Lung (tissue), 12 donors: ENCODE measurements around the gene C10orf105. TPM values are rescaled to one million over a fixed set of nuclear protein-coding genes. Genes with fewer than 3 reads are reported as not detected.
A peak's percentile ranks its signal among the peaks of the same experiment; 100 is the strongest.

Experiments used
- ATAC-seq: fragments of 200-7000 bp; cut with Tn5 transposase; one replicate; pipeline ENCODE4 v1.9.1; 2020; ENCODE audit warnings: moderate number of reproducible peaks; ENCODE audit not compliant: insufficient read depth, low FRiP score
- DNase-seq, 3 donors: peaks; one replicate each; pipeline ENCODE4 v3.0.0-alpha.2; 2013 to 2017
- H3K27ac ChIP-seq, 2 donors: one replicate each; pipeline ENCODE4 v1.5.1; 2013; ENCODE audit warnings: mild to moderate bottlenecking in 2 of 2, moderate library complexity in 2 of 2, control low read depth in 1 of 2, inconsistent platforms in 1 of 2, low read depth in 1 of 2, low read length in 1 of 2
- H3K27me3 ChIP-seq, 3 donors: one replicate each; pipeline ENCODE4 v1.5.1; 2013; ENCODE audit warnings: low read length in 2 of 3; ENCODE audit not compliant: control insufficient read depth in 3 of 3, insufficient read depth in 3 of 3
- H3K36me3 ChIP-seq, 4 donors: one replicate each; pipeline ENCODE4 v1.5.1; 2013; ENCODE audit warnings: low read length in 4 of 4, mild to moderate bottlenecking in 1 of 4, moderate library complexity in 1 of 4; ENCODE audit not compliant: control insufficient read depth in 4 of 4, insufficient read depth in 4 of 4
- H3K4me1 ChIP-seq, 5 donors: one replicate each; pipeline ENCODE4 v1.5.1; 2013; ENCODE audit warnings: low read length in 5 of 5, mild to moderate bottlenecking in 2 of 5, moderate library complexity in 1 of 5; ENCODE audit not compliant: control insufficient read depth in 5 of 5, insufficient read depth in 5 of 5
- H3K4me3 ChIP-seq: one replicate; pipeline ENCODE4 v1.5.1; 2013; ENCODE audit warnings: mild to moderate bottlenecking, control low read depth, moderate library complexity
- H3K9ac ChIP-seq, 2 donors: one replicate each; pipeline ENCODE4 v1.5.1; 2013; ENCODE audit warnings: low read length in 2 of 2, control low read depth in 1 of 2; ENCODE audit not compliant: insufficient read depth in 1 of 2
- H3K9me3 ChIP-seq, 4 donors: one replicate each; pipeline ENCODE4 v1.5.1; 2013; ENCODE audit warnings: low read length in 3 of 4, mild to moderate bottlenecking in 1 of 4, moderate library complexity in 1 of 4; ENCODE audit not compliant: control insufficient read depth in 4 of 4, insufficient read depth in 3 of 4
- CTCF ChIP-seq: IDR thresholded peaks from 2 replicates; pipeline ENCODE4 v1.5.1; 2012; ENCODE audit warnings: mild to moderate bottlenecking; ENCODE audit errors: control extremely low read depth, extremely low read depth
- WGBS, 2 donors: extraction: QIAGEN DNeasy Blood & Tissue Kit; methylation state at CpG; one replicate each; pipeline ENCODE4 v1.1.7; 2013; 5-methylcytosine and 5-hydroxymethylcytosine counted together
- polyA plus RNA-seq, 2 donors: library from polyadenylated mRNA; stranded (reverse); fragments of 200-250 nt; gene quantifications; one replicate each; pipeline ENCODE4 v1.2.1, GENCODE V29; 2013
- total RNA-seq, 2 donors: library from RNA; depleted of rRNA in 1 of 2; stranded (reverse); fragments of >200 nt in 1 of 2; gene quantifications; one replicate each; pipeline ENCODE4 v1.2.1, GENCODE V29; 2014 to 2021
- donor health status: control.
- donor health status: control.
- donor health status: Bipolar disorder and iron deficiency.
- donor health status: healthy.
- donor health status: DM: yes; HTN: yes; CAD: no.

The C10orf105 gene
- total and polyA plus RNA-seq, 4 donors: 0.14 to 0.58 (median 0.27) TPM

- no peak for TF ChIP-seq CTCF
- Histone ChIP-seq H3K27ac (peak overlapping the region; percentile 38 to 68), H3K36me3 (peaks cover 0 to 30% (median 0%) of the 10 kb centered on the region in 4 donors), H3K4me1 (peaks cover 3 to 39% (median 22%) of the 10 kb centered on the region in 5 donors), H3K27me3 (no peaks in the 10 kb centered on the region), H3K9ac (no peak overlapping the region), H3K4me3 (no peak overlapping the region), H3K9me3 (no peaks in the 10 kb centered on the region)
- no peak for ATAC-seq
- WGBS, 2 donors: 30 to 57% methylated on average over 11 of the region's 11 CpGs
- no peak for DNase-seq
Measured at GRCh38 chr10:71757399-71757922, 37.9 kb upstream of the C10orf105 start.

GRCh38 chr10:71756311-71757191, 37.0 kb upstream of the C10orf105 start:
- no peak for ATAC-seq
- Histone ChIP-seq H3K36me3 (peaks cover 0 to 33% (median 0%) of the 10 kb centered on the region in 4 donors), H3K27ac (peak overlapping the region in 1 of 2 donors; percentile 68), H3K4me1 (peaks cover 3 to 42% (median 16%) of the 10 kb centered on the region in 5 donors), H3K9me3 (no peaks in the 10 kb centered on the region), H3K4me3 (no peak overlapping the region), H3K9ac (no peak overlapping the region), H3K27me3 (no peaks in the 10 kb centered on the region)
- no peak for TF ChIP-seq CTCF
- 27 to 58% methylated on average over 12 of the region's 12 CpGs for WGBS, 2 donors
- DNase-seq: peak; percentile 75 to 93 (median 87)

GRCh38 chr10:71755179-71755879, 35.8 kb upstream of the C10orf105 start:
- H3K27ac ChIP-seq: peak overlapping the region in 1 of 2 donors; percentile 58
- no peaks in the 10 kb centered on the region for H3K9me3 ChIP-seq
- 90 to 93% methylated on average over 16 of the region's 16 CpGs for WGBS, 2 donors
- H3K9ac ChIP-seq: no peak overlapping the region
- ATAC-seq (no peak), DNase-seq (no peak)
- TF ChIP-seq CTCF: no peak
- no peak overlapping the region for H3K4me3 ChIP-seq
- H3K36me3 ChIP-seq: peaks cover 0 to 37% (median 0%) of the 10 kb centered on the region in 4 donors
- peaks cover 3 to 42% (median 15%) of the 10 kb centered on the region in 5 donors for H3K4me1 ChIP-seq
- no peaks in the 10 kb centered on the region for H3K27me3 ChIP-seq
